GM12892 (cell line): ENCODE measurements around the gene CTTN.

Experiments
- POLR2A ChIP-seq: IDR thresholded peaks from 2 replicates; pipeline ENCODE4 v1.6.1; 2011; ENCODE audit warnings: low read depth, low read length, control low read depth
- POLR2AphosphoS5 ChIP-seq: IDR thresholded peaks from 2 replicates; pipeline ENCODE4 v1.6.1; 2011; ENCODE audit warnings: low read depth, low read length, control low read depth

DNA sequence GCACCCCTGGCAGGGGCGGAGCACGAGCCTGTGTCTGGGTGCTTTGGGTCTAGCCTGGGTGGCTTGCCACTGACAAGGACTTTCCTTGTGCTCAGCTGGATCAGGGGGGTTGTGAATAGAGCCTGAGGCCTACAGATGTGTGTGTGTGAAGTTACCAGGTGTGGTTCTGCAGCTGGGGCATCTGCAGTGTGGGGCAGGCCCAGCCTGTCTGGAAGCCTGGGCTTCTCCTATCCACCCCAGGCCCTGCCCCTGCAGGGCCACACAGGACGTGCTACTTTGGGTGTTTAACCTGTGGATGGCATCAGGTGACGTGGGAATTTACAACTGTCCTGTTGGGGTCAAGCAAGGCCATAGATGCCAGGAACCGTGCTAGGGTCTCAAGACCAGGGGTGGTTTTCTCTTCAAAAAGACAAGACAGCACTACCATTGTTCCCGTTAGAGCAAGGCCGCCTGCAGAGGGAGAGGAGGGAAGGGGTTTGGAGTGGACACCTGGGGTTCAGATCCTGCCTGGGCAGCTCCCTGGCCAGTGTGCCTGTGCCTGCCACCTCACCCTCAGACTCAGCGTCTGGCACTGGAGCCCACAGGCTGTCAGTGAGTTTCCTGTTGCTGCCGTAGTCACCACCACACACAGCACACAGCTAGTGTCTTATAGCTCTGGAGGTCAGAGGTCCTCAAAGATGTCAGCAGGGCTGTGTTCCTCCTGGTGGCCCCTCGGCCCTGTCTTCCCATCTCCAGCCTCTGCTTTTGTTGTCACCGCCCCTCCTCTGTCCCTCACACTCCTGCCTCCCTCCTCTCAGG is 31.6 kb downstream of the CTTN start:
- TF ChIP-seq POLR2AphosphoS5: no peak
- TF ChIP-seq POLR2A: no peak
